Spleen (tissue), 7 donors: Measurements from ENCODE around the gene RMC1.

Source experiments
- POLR2A ChIP-seq, 3 donors: fragments of 450-650 bp; IDR thresholded peaks; one replicate each; pipeline ENCODE4 v1.5.1; 2017; ENCODE audit warnings: antibody characterized with exemption in 3 of 3, mild to moderate bottlenecking in 1 of 3
- TF ChIP-seq, protein P1 (sequence below), 11 experiments: fragments of 200-600 bp in 7 of 11; fragments of 450-650 bp in 4 of 11; sonication (generic) in 4 of 11; IDR thresholded peaks in 8 of 11; conservative IDR thresholded peaks in 3 of 11; 1 replicate in 7 of 11; 2 replicates in 4 of 11; pipeline versions ENCODE4 v1.4.0 to v1.8.0; 2016 to 2021; ENCODE audit warnings: antibody characterized with exemption in 11 of 11, inconsistent platforms in 4 of 11, mild to moderate bottlenecking in 1 of 11
- donor health status: DM: no; HTN: no; CAD: no; lungs with moderate emphysema.
- donor health status: DM: no; HTN: no; CAD: no.
- donor health status: DM: no; HTN: no; CAD: no.

DNA sequence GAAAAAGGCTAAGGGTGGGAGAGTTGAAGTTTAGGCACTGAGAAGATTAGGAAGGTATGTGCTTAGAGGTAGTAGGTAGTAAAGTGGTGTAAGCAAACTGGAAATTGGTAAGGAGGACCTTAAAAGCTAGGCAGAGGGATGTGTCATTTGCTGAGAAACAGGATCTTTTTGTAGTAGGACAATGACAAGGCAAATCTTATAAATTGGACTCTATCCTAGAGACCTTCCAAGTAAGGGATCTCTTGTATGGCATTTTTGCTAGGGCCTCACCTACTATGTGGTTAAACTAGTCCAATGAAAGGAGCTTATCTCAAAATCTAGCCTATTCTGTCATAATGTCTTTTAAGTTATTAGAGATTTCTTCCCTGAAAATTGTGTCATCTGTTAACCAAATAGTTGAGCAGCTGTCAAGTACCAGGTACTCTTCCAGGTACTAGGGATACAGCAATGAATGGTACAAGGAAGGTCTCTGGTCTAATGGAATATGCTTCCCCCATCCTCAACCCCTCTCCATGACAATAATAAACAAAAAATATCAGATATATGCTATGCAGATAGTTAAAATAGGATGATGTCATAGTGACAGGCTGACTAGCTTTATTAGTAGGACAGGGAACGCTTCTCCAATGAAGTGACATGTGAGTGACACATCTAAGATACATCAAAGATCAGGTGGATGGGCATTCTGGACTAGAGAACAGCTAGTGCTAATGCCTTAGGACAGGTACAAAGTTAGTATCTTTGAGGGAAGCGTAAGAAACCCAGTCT lies 32.5 kb upstream of the RMC1 start:
- TF ChIP-seq, protein P1, sequence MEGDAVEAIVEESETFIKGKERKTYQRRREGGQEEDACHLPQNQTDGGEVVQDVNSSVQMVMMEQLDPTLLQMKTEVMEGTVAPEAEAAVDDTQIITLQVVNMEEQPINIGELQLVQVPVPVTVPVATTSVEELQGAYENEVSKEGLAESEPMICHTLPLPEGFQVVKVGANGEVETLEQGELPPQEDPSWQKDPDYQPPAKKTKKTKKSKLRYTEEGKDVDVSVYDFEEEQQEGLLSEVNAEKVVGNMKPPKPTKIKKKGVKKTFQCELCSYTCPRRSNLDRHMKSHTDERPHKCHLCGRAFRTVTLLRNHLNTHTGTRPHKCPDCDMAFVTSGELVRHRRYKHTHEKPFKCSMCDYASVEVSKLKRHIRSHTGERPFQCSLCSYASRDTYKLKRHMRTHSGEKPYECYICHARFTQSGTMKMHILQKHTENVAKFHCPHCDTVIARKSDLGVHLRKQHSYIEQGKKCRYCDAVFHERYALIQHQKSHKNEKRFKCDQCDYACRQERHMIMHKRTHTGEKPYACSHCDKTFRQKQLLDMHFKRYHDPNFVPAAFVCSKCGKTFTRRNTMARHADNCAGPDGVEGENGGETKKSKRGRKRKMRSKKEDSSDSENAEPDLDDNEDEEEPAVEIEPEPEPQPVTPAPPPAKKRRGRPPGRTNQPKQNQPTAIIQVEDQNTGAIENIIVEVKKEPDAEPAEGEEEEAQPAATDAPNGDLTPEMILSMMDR (IDR thresholded peaks at IDR 0.05 in 8 of 11, conservative IDR thresholded peaks at IDR 0.05 in 3 of 11) = no peak
- no peak for TF ChIP-seq POLR2A (IDR thresholded peaks at IDR 0.05)
